ENCODE data around the gene NPFF.

DNA sequence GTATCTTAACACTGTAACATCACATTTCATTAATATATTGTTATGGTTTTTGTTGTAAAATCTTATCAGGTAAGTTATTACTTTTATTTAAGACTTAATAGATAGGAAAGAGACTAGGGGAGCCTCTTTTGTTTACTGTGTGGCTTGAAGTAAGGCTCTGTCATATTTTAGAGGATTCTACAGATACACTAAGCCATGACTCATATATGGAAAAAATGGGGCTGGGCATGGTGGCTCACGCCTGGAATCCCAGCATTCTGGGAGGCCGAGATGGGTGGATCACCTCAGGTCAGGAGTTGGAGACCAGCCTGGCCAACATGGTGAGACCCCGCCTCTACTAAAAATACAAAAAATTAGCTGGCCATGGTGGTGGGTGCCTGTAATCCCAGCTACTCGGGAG is 23.6 kb upstream of the NPFF start:
- TF ChIP-seq CTCF (IDR thresholded peaks at IDR 0.05) = no peak
- TF ChIP-seq POLR2A (IDR thresholded peaks at IDR 0.05) = no peak

Data from esophagus squamous epithelium (tissue), 4 donors.